Stimulated activated CD4-positive, alpha-beta T cell treated with anti-CD3 and anti-CD28 coated beads, Interleukin-2, amount 100 ng/mL, for 4 hours (primary cell): ENCODE results near the gene KRT4.
"Not testable (repeated sequence)": the region's sequence is repeated elsewhere in the genome, so short reads cannot be mapped to it uniquely, and the experiment has no call there.

Source experiments
- DNase-seq: peaks from one replicate; pipeline ENCODE4 v3.0.0-alpha.2; 2020; ENCODE audit warnings: low read depth

Gene KRT4

GRCh38 chr12:52807544-52808470 is 6.1 kb downstream of the KRT4 start:
- no peak for DNase-seq

- no peak for DNase-seq
Measured at GRCh38 chr12:52806821-52807543, 6.9 kb downstream of the KRT4 start.

GRCh38 chr12:52806169-52806811 is 7.6 kb downstream of the KRT4 start:
- no peak for DNase-seq

GRCh38 chr12:52805739-52806138 is 8.2 kb downstream of the KRT4 start:
- DNase-seq: no peak

GRCh38 chr12:52805000-52805399 is 8.9 kb downstream of the KRT4 start:
- no peak for DNase-seq

GRCh38 chr12:52802442-52802841 is 11.5 kb downstream of the KRT4 start:
- no peak for DNase-seq

GRCh38 chr12:52801773-52802172 is 12.1 kb downstream of the KRT4 start:
- DNase-seq: no peak

- DNase-seq: no peak
Measured at GRCh38 chr12:52800259-52800917, 13.5 kb downstream of the KRT4 start.

- no peak for DNase-seq
Measured at GRCh38 chr12:52799505-52800211, 14.3 kb downstream of the KRT4 start.

- no peak for DNase-seq
Measured at GRCh38 chr12:52798671-52799504, 15.0 kb downstream of the KRT4 start.

- no peak for DNase-seq
Measured at GRCh38 chr12:52798003-52798670, 15.8 kb downstream of the KRT4 start.

GRCh38 chr12:52797529-52797894 is 16.4 kb downstream of the KRT4 start:
- no peak for DNase-seq

- no peak for DNase-seq
Measured at GRCh38 chr12:52796839-52797528, 16.9 kb downstream of the KRT4 start.

GRCh38 chr12:52796429-52796794 is 17.5 kb downstream of the KRT4 start:
- DNase-seq: no peak

GRCh38 chr12:52795694-52796428 is 18.1 kb downstream of the KRT4 start, which contains the start of gene KRT3:
Gene KRT3, minus strand, starts transcription at chr12:52796117. Its CDS starts 75 bp downstream, at chr12:52796042.
- DNase-seq: no peak

GRCh38 chr12:52795332-52795674 is 18.6 kb downstream of the KRT4 start:
- not testable (repeated sequence) for DNase-seq

- DNase-seq: no peak
Measured at GRCh38 chr12:52794479-52795331, 19.2 kb downstream of the KRT4 start.
